H1 (cell line): Measurements from ENCODE around the gene CDK5RAP3. TPM values are rescaled to one million over a fixed set of nuclear protein-coding genes. Genes with fewer than 3 reads are reported as not detected.

Experiments
- CTCF ChIA-PET: fragments of 300-600 bp; sonication (Branson Sonifier 250); formaldehyde crosslinking; loops from one replicate; lab custom pipeline; 2021; ENCODE audit not compliant: partially characterized antibody; lab: Charles Lee
- POLR2A ChIA-PET: fragments of 300-600 bp; sonication (Branson Sonifier 250); formaldehyde crosslinking; loops from one replicate; lab custom pipeline; 2021; ENCODE audit warnings: inconsistent platforms; ENCODE audit not compliant: partially characterized antibody; lab: Charles Lee
- DNase-seq, 2 experiments: peaks; one replicate each; pipeline versions ENCODE4 v3.0.0 to v3.0.0-alpha.2; 2010 to 2022; ENCODE audit warnings: low spot score in 2 of 2, low read depth in 1 of 2, mixed read lengths in 1 of 2
- FAIRE-seq: peaks from 2 replicates; lab custom pipeline; 2011; peaks lifted over from hg19 to GRCh38; lab: Jason Lieb, UNC
- H2AFZ ChIP-seq: 2 replicates; pipeline ENCODE4 v1.8.1; 2012; ENCODE audit warnings: low read length, inconsistent platforms
- H2AK5ac ChIP-seq: 2 replicates; pipeline ENCODE4 v1.6.1; 2013; ENCODE audit warnings: low read depth, low read length
- H2BK120ac ChIP-seq: replicated peaks from 2 replicates; pipeline ENCODE3; 2013; ENCODE audit warnings: low read depth, low read length, inconsistent platforms
- H2BK12ac ChIP-seq: 2 replicates; pipeline ENCODE4 v1.6.1; 2013; ENCODE audit warnings: low read depth, low read length
- H2BK15ac ChIP-seq: 2 replicates; pipeline ENCODE4 v1.6.1; 2013; ENCODE audit warnings: low read length
- H2BK20ac ChIP-seq: 2 replicates; pipeline ENCODE4 v1.6.1; 2013; ENCODE audit warnings: low read length
- H2BK5ac ChIP-seq: 2 replicates; pipeline ENCODE4 v1.6.1; 2013; ENCODE audit warnings: low read depth, low read length
- H3K14ac ChIP-seq: 2 replicates; pipeline ENCODE4 v1.6.1; 2013; ENCODE audit warnings: inconsistent platforms; ENCODE audit not compliant: insufficient read length
- H3K18ac ChIP-seq: 2 replicates; pipeline ENCODE4 v1.6.1; 2013; ENCODE audit warnings: low read length; ENCODE audit errors: extremely low read depth
- H3K23ac ChIP-seq: 2 replicates; pipeline ENCODE4 v1.6.1; 2013; ENCODE audit warnings: inconsistent platforms; ENCODE audit not compliant: insufficient read length
- H3K23me2 ChIP-seq: 2 replicates; pipeline ENCODE4 v1.6.1; 2013; ENCODE audit warnings: low read depth, low read length
- H3K27ac ChIP-seq: 2 replicates; pipeline ENCODE4 v1.6.1; 2011; ENCODE audit warnings: low read depth, low read length, inconsistent platforms
- H3K27me3 ChIP-seq, 4 experiments: replicated peaks in 1 of 4; 1 replicate in 1 of 4; 2 replicates in 3 of 4; pipeline versions ENCODE4 v1.6.1 to v1.8.1; 2011 to 2013; ENCODE audit warnings: low read length in 3 of 4, mild to moderate bottlenecking in 3 of 4, inconsistent platforms in 2 of 4, mixed read lengths in 2 of 4, moderate library complexity in 1 of 4; ENCODE audit not compliant: control insufficient read depth in 3 of 4, insufficient read depth in 3 of 4; ENCODE audit errors: extremely low read depth in 1 of 4
- H3K36me3 ChIP-seq, 4 experiments: 2 replicates each; pipeline versions ENCODE4 v1.6.1 to v1.8.1; 2011 to 2013; ENCODE audit warnings: mild to moderate bottlenecking in 4 of 4, low read length in 3 of 4, moderate library complexity in 2 of 4, control low read depth in 1 of 4, inconsistent platforms in 1 of 4; ENCODE audit not compliant: insufficient read depth in 4 of 4, control insufficient read depth in 2 of 4
- H3K4ac ChIP-seq: replicated peaks from 2 replicates; pipeline ENCODE3; 2013; ENCODE audit warnings: low read length, low read depth, mixed read lengths, inconsistent platforms; ENCODE audit not compliant: insufficient read length
- H3K4me1 ChIP-seq, 4 experiments: replicated peaks in 1 of 4; 1 replicate in 1 of 4; 2 replicates in 3 of 4; pipeline versions ENCODE4 v1.6.1 to v1.8.1; 2011 to 2013; ENCODE audit warnings: low read length in 3 of 4, inconsistent platforms in 2 of 4, mixed read lengths in 1 of 4; ENCODE audit not compliant: insufficient read depth in 4 of 4, control insufficient read depth in 3 of 4
- H3K4me2 ChIP-seq, 2 experiments: 2 replicates each; pipeline versions ENCODE4 v1.6.1 to v1.8.1; 2011 to 2013; ENCODE audit warnings: low read depth in 2 of 2, low read length in 2 of 2, control low read depth in 1 of 2, inconsistent platforms in 1 of 2, mild to moderate bottlenecking in 1 of 2; ENCODE audit not compliant: insufficient read depth in 1 of 2
- H3K4me3 ChIP-seq, 4 experiments: fragments of 200-600, 300-600 bp in 1 of 4; sonication (generic), shearing (Covaris generic), sonication (Bioruptor Twin) in 1 of 4; 2 replicates each; pipeline versions ENCODE4 v1.5.1 to v1.8.1; 2011 to 2016; ENCODE audit warnings: low read length in 4 of 4, low read depth in 3 of 4, control low read depth in 2 of 4, inconsistent platforms in 2 of 4, mild to moderate bottlenecking in 2 of 4, mixed read lengths in 1 of 4, moderate library complexity in 1 of 4; ENCODE audit not compliant: insufficient read depth in 2 of 4; ENCODE audit errors: extremely low read depth in 1 of 4
- H3K56ac ChIP-seq: replicated peaks from 2 replicates; pipeline ENCODE3; 2013; ENCODE audit warnings: low read depth, mild to moderate bottlenecking, mixed read lengths, low read length, inconsistent platforms; ENCODE audit not compliant: insufficient read length
- H3K79me1 ChIP-seq: 2 replicates; pipeline ENCODE4 v1.6.1; 2013; ENCODE audit warnings: low read depth, low read length, control low read depth
- H3K79me2 ChIP-seq, 2 experiments: 2 replicates each; pipeline versions ENCODE4 v1.6.1 to v1.8.1; 2012 to 2013; ENCODE audit warnings: low read length in 2 of 2, mild to moderate bottlenecking in 2 of 2, inconsistent platforms in 1 of 2; ENCODE audit not compliant: insufficient read depth in 2 of 2, control insufficient read depth in 1 of 2
- H3K9ac ChIP-seq, 4 experiments: replicated peaks in 1 of 4; 1 replicate in 1 of 4; 2 replicates in 3 of 4; pipeline versions ENCODE4 v1.6.1 to v1.8.1; 2011 to 2013; ENCODE audit warnings: low read depth in 3 of 4, low read length in 3 of 4, control low read depth in 2 of 4, mild to moderate bottlenecking in 2 of 4, moderate library complexity in 2 of 4, inconsistent platforms in 1 of 4; ENCODE audit errors: extremely low read depth in 1 of 4
- H3K9me3 ChIP-seq, 2 experiments: 2 replicates each; pipeline versions ENCODE4 v1.6.1 to v1.8.1; 2012 to 2013; ENCODE audit warnings: mild to moderate bottlenecking in 2 of 2, moderate library complexity in 2 of 2, control low read depth in 1 of 2, inconsistent platforms in 1 of 2, low read depth in 1 of 2, low read length in 1 of 2, mixed read lengths in 1 of 2; ENCODE audit not compliant: insufficient read depth in 2 of 2
- H4K20me1 ChIP-seq, 2 experiments: replicated peaks in 1 of 2; 2 replicates each; pipeline versions ENCODE3 to v1.8.1; 2011 to 2013; ENCODE audit warnings: inconsistent platforms in 2 of 2, low read length in 2 of 2, mild to moderate bottlenecking in 1 of 2; ENCODE audit not compliant: insufficient read depth in 2 of 2, control insufficient read depth in 1 of 2
- H4K5ac ChIP-seq: 2 replicates; pipeline ENCODE4 v1.6.1; 2013; ENCODE audit warnings: low read length, low read depth, mixed read lengths, inconsistent platforms; ENCODE audit not compliant: insufficient read length
- H4K8ac ChIP-seq: 2 replicates; pipeline ENCODE4 v1.8.0; 2013; ENCODE audit warnings: mild to moderate bottlenecking, moderate library complexity, low read length, inconsistent platforms; ENCODE audit not compliant: insufficient read depth; ENCODE audit errors: extremely low read depth
- H4K91ac ChIP-seq: replicated peaks from 2 replicates; pipeline ENCODE3; 2013; ENCODE audit warnings: low read length, mixed read lengths, inconsistent platforms; ENCODE audit not compliant: insufficient read length
- CBX8 ChIP-seq: fragments of 300-800, 300-1000 bp; sonication (generic); IDR thresholded peaks from 2 replicates; pipeline ENCODE4 v1.7.1; 2016; ENCODE audit warnings: low read depth, low read length, borderline replicate concordance
- CEBPB ChIP-seq: IDR thresholded peaks from 2 replicates; pipeline ENCODE4 v1.6.1; 2012; ENCODE audit warnings: low read depth, low read length
- CTCF ChIP-seq, 3 experiments: IDR thresholded peaks; 1 replicate in 2 of 3; 2 replicates in 1 of 3; pipeline versions ENCODE4 v1.5.1 to v1.6.1; 2011; ENCODE audit warnings: low read length in 3 of 3, mild to moderate bottlenecking in 3 of 3, inconsistent platforms in 2 of 3, low read depth in 1 of 3, moderate library complexity in 1 of 3; ENCODE audit not compliant: insufficient read depth in 1 of 3; ENCODE audit errors: control extremely low read depth in 1 of 3
- EZH2 ChIP-seq: fragments of 200-600 bp; sonication (generic); IDR thresholded peaks from 2 replicates; pipeline ENCODE4 v1.7.1; 2012; ENCODE audit warnings: low read depth, mild to moderate bottlenecking, moderate library complexity, low read length, inconsistent platforms; ENCODE audit not compliant: severe bottlenecking
- JUND ChIP-seq: IDR thresholded peaks from 2 replicates; pipeline ENCODE4 v1.6.1; 2011; ENCODE audit warnings: mild to moderate bottlenecking, improper control_type of control experiment, low read length
- KDM5A ChIP-seq: fragments of 200-600 bp; IDR thresholded peaks from 2 replicates; pipeline ENCODE4 v1.7.1; 2012; ENCODE audit warnings: mild to moderate bottlenecking, low read length, inconsistent platforms, mixed read lengths
- POU5F1 ChIP-seq: IDR thresholded peaks from 2 replicates; pipeline ENCODE4 v1.6.1; 2011; ENCODE audit warnings: low read depth, mild to moderate bottlenecking, low read length, moderate library complexity
- TAF7 ChIP-seq: optimal IDR thresholded peaks from 2 replicates; pipeline ENCODE3; 2011; ENCODE audit warnings: low read depth, mild to moderate bottlenecking, inconsistent platforms, low read length, moderate library complexity, borderline replicate concordance
- TBP ChIP-seq: IDR thresholded peaks from 2 replicates; pipeline ENCODE4 v1.6.1; 2011; ENCODE audit warnings: low read depth, low read length, improper control_type of control experiment
- YY1 ChIP-seq: IDR thresholded peaks from 2 replicates; pipeline ENCODE4 v1.6.1; 2011; ENCODE audit warnings: low read depth, mild to moderate bottlenecking, low read length
- ZNF274 ChIP-seq: IDR thresholded peaks from 2 replicates; pipeline ENCODE4 v1.7.0; 2012; ENCODE audit warnings: low read length, borderline replicate concordance; ENCODE audit errors: extremely low read depth
- WGBS, 2 experiments: shearing (Covaris generic) in 1 of 2; methylation state at CpG; one replicate each; pipeline versions ENCODE4 v1.1.6 to v1.1.7; 2013 to 2015; ENCODE audit warnings: low lambda C conversion rate in 2 of 2, mixed read lengths in 2 of 2, inconsistent platforms in 1 of 2, low coverage in 1 of 2, missing lambda C conversion rate in 1 of 2; ENCODE audit not compliant: insufficient replicate concordance in 2 of 2, insufficient coverage in 1 of 2, insufficient read length in 1 of 2; ENCODE audit errors: extremely low coverage in 1 of 2, missing lambda C conversion rate in 1 of 2; 5-methylcytosine and 5-hydroxymethylcytosine counted together
- polyA plus RNA-seq, 7 experiments: library from polyadenylated mRNA; depleted of rRNA in 3 of 7; stranded (reverse) in 5 of 7; unstranded in 2 of 7; fragments of >200 nt in 5 of 7; fragments of 200-250 nt in 2 of 7; gene quantifications; 1 replicate in 5 of 7; 2 replicates in 1 of 7; 4 replicates in 1 of 7; pipeline versions ENCODE4 v1.2.1 to v1.2.3, GENCODE V29; 2011 to 2013; ENCODE audit warnings: missing spikeins in 2 of 7, mixed read lengths in 2 of 7
- total RNA-seq: library from RNA; stranded (reverse); fragmentation: NEBNext Ultra II Directional; extraction: Animal tissue kit (Norgen Biotek cat#: 25700); gene quantifications from 2 replicates; pipeline ENCODE4 v1.2.1, GENCODE V29; 2021

Gene CDK5RAP3
- total and polyA plus RNA-seq, 2 of the 8 experiments (the other 6 are each of a cell fraction or from before 2014, with no cell fraction given) = 88.2 to 93.2 TPM

GRCh38 chr17:47967607-47968252 is 3.2 kb upstream of the CDK5RAP3 start:
- Histone ChIP-seq H2BK12ac (no peak overlapping the region), H3K27me3 (no peaks in the 10 kb centered on the region), H3K9me3 (no peaks in the 10 kb centered on the region), H4K20me1 (no peaks in the 10 kb centered on the region), H2BK120ac (no peak overlapping the region), H2BK15ac (no peak overlapping the region), H3K9ac (no peak overlapping the region), H3K23me2 (peaks cover 4% of the 10 kb centered on the region), H3K4me2 (no peak overlapping the region), H2BK20ac (no peak overlapping the region), H3K18ac (no peak overlapping the region), H3K14ac (no peak overlapping the region), H2BK5ac (no peak overlapping the region), H2AK5ac (no peak overlapping the region), H3K36me3 (no peaks in the 10 kb centered on the region), H3K56ac (no peak overlapping the region), H3K4me3 (no peak overlapping the region), H3K27ac (no peak overlapping the region), H2AFZ (no peak overlapping the region), H3K79me2 (peaks cover 0 to 11% of the 10 kb centered on the region in 2 experiments; a peak in 1 of 4 replicates), H4K8ac (no peak overlapping the region), H4K91ac (no peak overlapping the region), H3K4ac (no peak overlapping the region), H4K5ac (no peak overlapping the region), H3K4me1 (peaks cover 0 to 6% (median 3%) of the 10 kb centered on the region in 4 experiments; a peak in 6 of 7 replicates), H3K79me1 (no peaks in the 10 kb centered on the region), H3K23ac (no peak overlapping the region)
- DNase-seq (no peak), FAIRE-seq (no peak)
- CTCF ChIA-PET = interaction anchor here (0.6 to 40.5 kb wide), 7 partner anchors 11 to 121 kb away, joined by 3 to 1010 read pairs (median 14); partner anchors contain the start of genes NFE2L1, PNPO and PRR15L
- POLR2A ChIA-PET = interaction anchor here (1.0 to 1.3 kb wide), 3 partner anchors 10 to 18 kb away, joined by 3 to 6 read pairs (median 3); partner anchors contain the start of gene PRR15L
- WGBS, 2 experiments = 71% methylated on average over 5 of the region's 5 CpGs; no CpG with 5 or more reads in 1 of the 2 experiments
- TF ChIP-seq TBP (no peak), TAF7 (no peak), ZNF274 (no peak), CBX8 (no peak), JUND (no peak), KDM5A (no peak), EZH2 (no peak), CEBPB (no peak), POU5F1 (no peak), CTCF (IDR thresholded peaks at IDR 0.05; ENCODE audit: control extremely low read depth in 1 of 3, insufficient read depth in 1 of 3, low read depth in 1 of 3, low read length in 3 of 3) (no peak), YY1 (no peak)
